ENCODE measurements around the gene ZBTB43.

The ZBTB43 gene

GRCh38 chr9:126830827-126831226, 26.0 kb downstream of the ZBTB43 start:
- no peak for DNase-seq (ENCODE audit: low spot score)

GRCh38 chr9:126832440-126832839, 27.6 kb downstream of the ZBTB43 start:
- no peak for DNase-seq (ENCODE audit: low spot score)

GRCh38 chr9:126833020-126833419, 28.2 kb downstream of the ZBTB43 start:
- DNase-seq (ENCODE audit: low spot score) = no peak

- no peak for DNase-seq (ENCODE audit: low spot score)
Measured at GRCh38 chr9:126833710-126834345, 29.0 kb downstream of the ZBTB43 start.

- no peak for DNase-seq (ENCODE audit: low spot score)
Measured at GRCh38 chr9:126834672-126835071, 29.8 kb downstream of the ZBTB43 start.

GRCh38 chr9:126836216-126836615, 31.4 kb downstream of the ZBTB43 start:
- DNase-seq (ENCODE audit: low spot score) = no peak

GRCh38 chr9:126838055-126838811, 33.4 kb downstream of the ZBTB43 start:
- no peak for DNase-seq (ENCODE audit: low spot score)

- DNase-seq (ENCODE audit: low spot score) = no peak
Measured at GRCh38 chr9:126838895-126839294, 34.1 kb downstream of the ZBTB43 start.

GRCh38 chr9:126839301-126839700, 34.5 kb downstream of the ZBTB43 start:
- DNase-seq (ENCODE audit: low spot score) = no peak

GRCh38 chr9:126842220-126842842, 37.5 kb downstream of the ZBTB43 start:
- no peak for DNase-seq (ENCODE audit: low spot score)

GRCh38 chr9:126842977-126843799, 38.3 kb downstream of the ZBTB43 start:
- DNase-seq (ENCODE audit: low spot score) = no peak

GRCh38 chr9:126844085-126844484, 39.2 kb downstream of the ZBTB43 start:
- no peak for DNase-seq (ENCODE audit: low spot score)

- DNase-seq (ENCODE audit: low spot score) = no peak
Measured at GRCh38 chr9:126847051-126847450, 42.2 kb downstream of the ZBTB43 start.

- DNase-seq (ENCODE audit: low spot score) = no peak
Measured at GRCh38 chr9:126849591-126850225, 44.9 kb downstream of the ZBTB43 start.

- DNase-seq (ENCODE audit: low spot score) = no peak
Measured at GRCh38 chr9:126851286-126851880, 46.5 kb downstream of the ZBTB43 start.

GRCh38 chr9:126852086-126852688, 47.3 kb downstream of the ZBTB43 start:
- DNase-seq (ENCODE audit: low spot score) = no peak

GRCh38 chr9:126853667-126854066, 48.8 kb downstream of the ZBTB43 start:
- DNase-seq (ENCODE audit: low spot score) = no peak

GRCh38 chr9:126854734-126855133, 49.9 kb downstream of the ZBTB43 start:
- DNase-seq (ENCODE audit: low spot score) = no peak

GRCh38 chr9:126856326-126856877, 51.6 kb downstream of the ZBTB43 start:
- DNase-seq (ENCODE audit: low spot score) = no peak

GRCh38 chr9:126857261-126857960, 52.6 kb downstream of the ZBTB43 start:
- no peak for DNase-seq (ENCODE audit: low spot score)
